ENCODE measurements around the gene VGLL1. TPM values are rescaled to one million over a fixed set of nuclear protein-coding genes. Genes with fewer than 3 reads are reported as not detected.
A peak's percentile ranks its signal among the peaks of the same experiment; 100 is the strongest.

The VGLL1 gene
- total RNA-seq, 1 experiment from 2014 or later, result not detected

DNA sequence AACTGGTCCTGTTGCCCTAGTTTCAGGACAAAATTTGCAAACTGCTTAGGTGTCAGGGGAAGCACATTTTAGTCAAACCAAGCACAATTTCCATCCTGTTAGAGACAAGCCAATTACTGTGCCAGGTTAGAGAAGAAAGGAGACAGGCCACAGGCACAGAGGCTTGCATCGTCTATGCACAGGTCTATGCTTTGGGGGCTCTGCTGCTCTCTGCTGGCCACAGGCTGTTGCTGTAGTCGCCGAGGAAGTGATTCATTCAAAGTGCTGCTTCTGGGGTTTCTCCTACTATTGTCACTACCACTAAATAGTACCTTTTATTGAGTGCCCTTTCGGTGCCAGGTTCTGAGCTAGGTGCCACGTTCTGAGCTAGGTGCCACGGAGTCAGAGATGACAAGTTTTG, 45.5 kb downstream of the VGLL1 start:
- BruUV-seq (replicated peaks), result no TSS peak
- Histone ChIP-seq H3K4me1 (ENCODE audit: control insufficient read depth, insufficient read depth, low read length) (0 out of 2 replicates have a peak, but pooled peaks cover 2% of the 10 kb centered on the region), H3K4me3 (ENCODE audit: low read depth in 2 of 2, low read length in 2 of 2) (no peak overlapping the region), H3K27ac (ENCODE audit: low read length) (no peak overlapping the region), H3K27me3 (ENCODE audit: control insufficient read depth, insufficient read depth, low read length) (no peaks in the 10 kb centered on the region), H3K9me3 (ENCODE audit: control insufficient read depth, insufficient read depth, low read depth, low read length) (no peaks in the 10 kb centered on the region), H3K36me3 (ENCODE audit: control insufficient read depth, insufficient read depth, low read length) (no peaks in the 10 kb centered on the region)
- CTCF ChIA-PET, result no interaction called here
- ATAC-seq, result peak; percentile 98
- in situ Hi-C loops (cut with HindIII; ENCODE audit: low pct_unique_long_range_greater_than_20kb, low sequenced_read_pairs), result no loop called here
- peak; percentile 38 for DNase-seq (ENCODE audit: low read depth, low spot score)
- TF ChIP-seq SIN3A (IDR thresholded peaks at IDR 0.05; ENCODE audit: borderline replicate concordance, insufficient read depth, low read depth, low read length), result no peak
- no peak for TF ChIP-seq TCF7L2 (IDR thresholded peaks at IDR 0.05; ENCODE audit: low read depth, low read length)
- TF ChIP-seq POLR2AphosphoS5 (IDR thresholded peaks at IDR 0.05; ENCODE audit: low read depth, low read length), result no peak
- TF ChIP-seq, protein P1, sequence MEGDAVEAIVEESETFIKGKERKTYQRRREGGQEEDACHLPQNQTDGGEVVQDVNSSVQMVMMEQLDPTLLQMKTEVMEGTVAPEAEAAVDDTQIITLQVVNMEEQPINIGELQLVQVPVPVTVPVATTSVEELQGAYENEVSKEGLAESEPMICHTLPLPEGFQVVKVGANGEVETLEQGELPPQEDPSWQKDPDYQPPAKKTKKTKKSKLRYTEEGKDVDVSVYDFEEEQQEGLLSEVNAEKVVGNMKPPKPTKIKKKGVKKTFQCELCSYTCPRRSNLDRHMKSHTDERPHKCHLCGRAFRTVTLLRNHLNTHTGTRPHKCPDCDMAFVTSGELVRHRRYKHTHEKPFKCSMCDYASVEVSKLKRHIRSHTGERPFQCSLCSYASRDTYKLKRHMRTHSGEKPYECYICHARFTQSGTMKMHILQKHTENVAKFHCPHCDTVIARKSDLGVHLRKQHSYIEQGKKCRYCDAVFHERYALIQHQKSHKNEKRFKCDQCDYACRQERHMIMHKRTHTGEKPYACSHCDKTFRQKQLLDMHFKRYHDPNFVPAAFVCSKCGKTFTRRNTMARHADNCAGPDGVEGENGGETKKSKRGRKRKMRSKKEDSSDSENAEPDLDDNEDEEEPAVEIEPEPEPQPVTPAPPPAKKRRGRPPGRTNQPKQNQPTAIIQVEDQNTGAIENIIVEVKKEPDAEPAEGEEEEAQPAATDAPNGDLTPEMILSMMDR (IDR thresholded peaks at IDR 0.05), result peak; percentile 86
- TF ChIP-seq, protein P2, sequence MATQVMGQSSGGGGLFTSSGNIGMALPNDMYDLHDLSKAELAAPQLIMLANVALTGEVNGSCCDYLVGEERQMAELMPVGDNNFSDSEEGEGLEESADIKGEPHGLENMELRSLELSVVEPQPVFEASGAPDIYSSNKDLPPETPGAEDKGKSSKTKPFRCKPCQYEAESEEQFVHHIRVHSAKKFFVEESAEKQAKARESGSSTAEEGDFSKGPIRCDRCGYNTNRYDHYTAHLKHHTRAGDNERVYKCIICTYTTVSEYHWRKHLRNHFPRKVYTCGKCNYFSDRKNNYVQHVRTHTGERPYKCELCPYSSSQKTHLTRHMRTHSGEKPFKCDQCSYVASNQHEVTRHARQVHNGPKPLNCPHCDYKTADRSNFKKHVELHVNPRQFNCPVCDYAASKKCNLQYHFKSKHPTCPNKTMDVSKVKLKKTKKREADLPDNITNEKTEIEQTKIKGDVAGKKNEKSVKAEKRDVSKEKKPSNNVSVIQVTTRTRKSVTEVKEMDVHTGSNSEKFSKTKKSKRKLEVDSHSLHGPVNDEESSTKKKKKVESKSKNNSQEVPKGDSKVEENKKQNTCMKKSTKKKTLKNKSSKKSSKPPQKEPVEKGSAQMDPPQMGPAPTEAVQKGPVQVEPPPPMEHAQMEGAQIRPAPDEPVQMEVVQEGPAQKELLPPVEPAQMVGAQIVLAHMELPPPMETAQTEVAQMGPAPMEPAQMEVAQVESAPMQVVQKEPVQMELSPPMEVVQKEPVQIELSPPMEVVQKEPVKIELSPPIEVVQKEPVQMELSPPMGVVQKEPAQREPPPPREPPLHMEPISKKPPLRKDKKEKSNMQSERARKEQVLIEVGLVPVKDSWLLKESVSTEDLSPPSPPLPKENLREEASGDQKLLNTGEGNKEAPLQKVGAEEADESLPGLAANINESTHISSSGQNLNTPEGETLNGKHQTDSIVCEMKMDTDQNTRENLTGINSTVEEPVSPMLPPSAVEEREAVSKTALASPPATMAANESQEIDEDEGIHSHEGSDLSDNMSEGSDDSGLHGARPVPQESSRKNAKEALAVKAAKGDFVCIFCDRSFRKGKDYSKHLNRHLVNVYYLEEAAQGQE (IDR thresholded peaks at IDR 0.05; ENCODE audit: insufficient read depth in 1 of 2, low read depth in 2 of 2, low read length in 1 of 2), result no peak
- POLR2A ChIA-PET, result interaction anchor here (0.7 kb wide), 1 partner anchor 65 kb away, joined by 3 read pairs; no protein-coding TSS in a partner anchor
- intact Hi-C loops (cut with micrococcal nuclease; ENCODE audit: unreplicated experiment), result loop anchor here (5.0 kb wide), 1 partner anchor 60 kb away; no protein-coding TSS in a partner anchor

DNA sequence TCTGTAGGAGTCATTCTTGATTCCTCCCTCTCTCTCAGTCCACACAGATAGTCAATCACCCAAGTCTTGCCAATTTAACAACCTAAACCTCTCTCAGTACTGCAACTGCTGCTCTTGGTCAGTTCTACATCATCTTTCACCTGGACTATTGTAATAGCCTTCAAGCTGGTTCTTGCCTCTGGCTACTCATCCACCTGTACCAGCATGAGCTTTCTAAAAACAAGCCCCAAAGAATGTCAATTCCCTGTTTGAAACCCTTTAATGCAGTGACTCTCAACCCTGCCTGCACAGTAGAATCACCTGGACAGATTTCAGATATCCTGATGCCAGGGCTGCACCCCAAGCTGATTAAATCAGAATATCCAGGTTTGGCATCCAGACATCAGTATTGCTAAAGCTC, 48.3 kb downstream of the VGLL1 start:
- Histone ChIP-seq H3K4me1 (ENCODE audit: control insufficient read depth, insufficient read depth, low read length) (no peaks in the 10 kb centered on the region), H3K4me3 (ENCODE audit: low read depth in 2 of 2, low read length in 2 of 2) (no peak overlapping the region), H3K27me3 (ENCODE audit: control insufficient read depth, insufficient read depth, low read length) (no peaks in the 10 kb centered on the region), H3K27ac (ENCODE audit: low read length) (no peak overlapping the region), H3K9me3 (ENCODE audit: control insufficient read depth, insufficient read depth, low read depth, low read length) (no peaks in the 10 kb centered on the region), H3K36me3 (ENCODE audit: control insufficient read depth, insufficient read depth, low read length) (no peaks in the 10 kb centered on the region)
- intact Hi-C loops (cut with micrococcal nuclease; ENCODE audit: unreplicated experiment), result no loop called here
- ATAC-seq, result no peak
- CTCF ChIA-PET, result no interaction called here
- DNase-seq (ENCODE audit: low read depth, low spot score), result no peak
- no peak for TF ChIP-seq POLR2AphosphoS5 (IDR thresholded peaks at IDR 0.05; ENCODE audit: low read depth, low read length)
- TF ChIP-seq, protein P2 (IDR thresholded peaks at IDR 0.05; ENCODE audit: insufficient read depth in 1 of 2, low read depth in 2 of 2, low read length in 1 of 2), result no peak
- TF ChIP-seq, protein P1 (IDR thresholded peaks at IDR 0.05), result no peak
- no peak for TF ChIP-seq TCF7L2 (IDR thresholded peaks at IDR 0.05; ENCODE audit: low read depth, low read length)
- no peak for TF ChIP-seq SIN3A (IDR thresholded peaks at IDR 0.05; ENCODE audit: borderline replicate concordance, insufficient read depth, low read depth, low read length)
- POLR2A ChIA-PET, result no interaction called here
- BruUV-seq (replicated peaks), result no TSS peak
- in situ Hi-C loops (cut with HindIII; ENCODE audit: low pct_unique_long_range_greater_than_20kb, low sequenced_read_pairs), result no loop called here
